Smooth muscle cell (in vitro differentiated cells): ENCODE measurements around the gene FNDC5. TPM values are rescaled to one million over a fixed set of nuclear protein-coding genes. Genes with fewer than 3 reads are reported as not detected.

Experiments
- DNase-seq: peaks from one replicate; lab custom pipeline; 2025; ENCODE audit not compliant: unreplicated experiment; lab: John Stamatoyannopoulos, UW
- H2AFZ ChIP-seq: fragments of 200-600 bp; sonication (generic); 2 replicates; pipeline ENCODE4 v1.6.0; 2016; ENCODE audit warnings: antibody characterized with exemption, low read depth, mild to moderate bottlenecking
- H3F3A ChIP-seq: fragments of 200-600 bp; sonication (generic); 2 replicates; pipeline ENCODE4 v1.6.0; 2017; ENCODE audit warnings: antibody characterized with exemption, low read depth
- H3K27ac ChIP-seq: fragments of 200-600 bp; sonication (generic); 2 replicates; pipeline ENCODE4 v1.5.1; 2016; ENCODE audit warnings: low read depth, mild to moderate bottlenecking
- H3K27me3 ChIP-seq: fragments of 200-600 bp; sonication (generic); 2 replicates; pipeline ENCODE4 v1.6.1; 2016; ENCODE audit warnings: low read depth, mild to moderate bottlenecking
- H3K36me3 ChIP-seq: fragments of 200-600 bp; sonication (generic); 2 replicates; pipeline ENCODE4 v1.5.1; 2016; ENCODE audit warnings: low read depth
- H3K4me1 ChIP-seq: fragments of 200-600 bp; sonication (generic); 2 replicates; pipeline ENCODE4 v1.5.1; 2016; ENCODE audit warnings: low read depth
- H3K4me2 ChIP-seq: fragments of 200-600 bp; sonication (generic); 2 replicates; pipeline ENCODE4 v1.6.0; 2016; ENCODE audit warnings: mild to moderate bottlenecking
- H3K4me3 ChIP-seq: fragments of 200-600 bp; sonication (generic); 2 replicates; pipeline ENCODE4 v1.5.1; 2016; ENCODE audit warnings: mild to moderate bottlenecking
- H3K79me2 ChIP-seq: fragments of 200-600 bp; sonication (generic); 2 replicates; pipeline ENCODE4 v1.6.0; 2016; ENCODE audit warnings: low read depth, mild to moderate bottlenecking
- H3K9ac ChIP-seq: fragments of 200-600 bp; sonication (generic); 2 replicates; pipeline ENCODE4 v1.6.0; 2016; ENCODE audit warnings: low read depth
- H3K9me3 ChIP-seq: fragments of 200-600 bp; sonication (generic); replicated peaks from 2 replicates; pipeline ENCODE4 v1.5.1; 2016; ENCODE audit warnings: low read depth
- H4K20me1 ChIP-seq: fragments of 200-600 bp; sonication (generic); 2 replicates; pipeline ENCODE4 v1.6.0; 2016; ENCODE audit warnings: low read depth
- CTCF ChIP-seq: fragments of 200-600 bp; sonication (generic); IDR thresholded peaks from 2 replicates; pipeline ENCODE4 v1.5.1; 2017; ENCODE audit warnings: borderline replicate concordance, mild to moderate bottlenecking, antibody characterized with exemption; ENCODE audit not compliant: insufficient read depth, poor library complexity, severe bottlenecking
- WGBS: methylation state at CpG from one replicate; pipeline ENCODE4 v1.1.7; 2016; ENCODE audit warnings: low lambda C conversion rate; 5-methylcytosine and 5-hydroxymethylcytosine counted together
- polyA plus RNA-seq: library from polyadenylated mRNA; unstranded; fragments of >200 nt; fragmentation: Nextera tagmentation; extraction: Ambion mirVana; gene quantifications from 2 replicates; pipeline ENCODE4 v1.2.1, GENCODE V29; 2016
- total RNA-seq: library from RNA; depleted of rRNA; stranded (reverse); fragments of >200 nt; gene quantifications from 2 replicates; pipeline ENCODE4 v1.2.3, GENCODE V29; 2014

The FNDC5 gene
- total and polyA plus RNA-seq, 2 experiments from 2014 or later: not detected

DNA sequence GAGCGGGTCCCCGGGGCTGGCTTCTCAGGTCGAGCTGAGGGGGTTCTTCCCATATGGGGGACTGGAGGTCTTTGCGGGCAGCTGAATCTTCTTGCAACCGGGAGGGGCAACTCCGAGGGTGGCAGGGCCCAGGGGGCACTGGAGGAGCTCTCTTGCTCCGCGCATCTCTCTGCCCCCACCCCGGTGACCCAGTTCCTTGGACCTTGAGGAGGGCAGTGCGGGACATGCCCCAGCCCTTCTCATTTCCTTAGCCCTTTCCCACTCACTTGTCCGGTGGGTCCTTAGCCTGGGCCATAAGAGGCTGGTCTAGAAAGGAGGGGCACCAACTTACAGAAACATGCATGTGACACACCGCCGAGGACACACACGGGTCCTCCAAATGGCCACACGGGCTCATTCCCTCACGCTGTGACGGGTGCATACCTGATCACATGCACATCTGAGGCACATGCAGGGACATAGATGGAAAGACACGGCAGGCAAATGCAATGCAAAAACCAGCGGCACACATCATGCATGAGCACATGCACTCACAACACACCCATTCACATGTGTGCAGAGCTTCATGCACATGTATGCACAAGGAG lies 16.2 kb upstream of the FNDC5 start:
- Histone ChIP-seq H3K4me1 (no peaks in the 10 kb centered on the region), H3K9ac (no peak overlapping the region), H3F3A (no peaks in the 10 kb centered on the region), H4K20me1 (no peaks in the 10 kb centered on the region), H3K27me3 (peaks cover 18% of the 10 kb centered on the region), H3K4me3 (no peak overlapping the region), H3K9me3 (no peaks in the 10 kb centered on the region), H3K36me3 (no peaks in the 10 kb centered on the region), H2AFZ (no peak overlapping the region), H3K27ac (no peak overlapping the region), H3K79me2 (no peaks in the 10 kb centered on the region), H3K4me2 (peak overlapping the region; percentile 85)
- no peak for DNase-seq
- 58% methylated on average over 19 of the region's 19 CpGs for WGBS
- TF ChIP-seq CTCF: no peak

DNA sequence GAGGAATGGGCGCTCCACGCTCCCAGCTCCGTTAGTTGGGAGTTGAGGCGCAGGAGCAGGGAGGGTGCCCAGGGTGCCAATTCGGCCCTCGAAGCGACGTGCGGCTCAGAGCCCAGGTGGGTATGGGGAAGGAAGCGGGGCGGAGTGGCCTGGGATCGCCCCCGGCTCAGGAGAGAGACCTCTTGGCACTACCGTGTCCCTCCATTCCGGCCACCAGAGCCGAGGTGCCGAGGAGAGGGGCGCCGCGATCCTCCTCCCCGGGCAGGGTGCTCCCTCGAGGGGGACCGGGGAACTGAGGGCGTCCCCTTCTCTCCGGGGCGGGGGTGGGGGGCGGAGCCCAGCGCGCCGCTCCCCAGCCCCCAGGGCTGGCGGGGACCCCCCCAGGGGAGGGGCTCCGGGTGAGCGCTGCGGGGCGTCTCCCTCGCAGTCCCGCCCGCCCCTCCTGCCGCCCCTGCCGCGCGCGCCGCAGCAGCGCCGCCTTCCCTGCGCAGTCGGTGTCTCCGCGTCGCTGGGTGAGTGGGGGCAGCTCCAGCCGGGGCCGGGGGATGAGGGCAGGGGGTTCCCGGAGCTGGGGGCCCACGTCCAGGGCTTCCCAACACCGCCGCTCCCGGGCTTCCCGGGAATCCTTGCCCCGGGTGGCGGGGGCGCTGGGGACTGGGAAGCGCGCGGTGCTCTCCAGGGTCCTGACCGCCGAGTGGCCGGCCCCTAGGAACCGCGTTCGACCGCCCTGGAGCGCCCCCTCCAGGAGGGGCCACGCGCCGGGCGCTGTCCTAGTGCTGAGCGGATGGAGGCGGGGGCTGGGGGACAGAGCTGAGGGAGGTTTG lies 15.5 kb upstream of the FNDC5 start, which contains the start of gene HPCA:
HPCA (plus strand) TSS at position 488 of the 824 bp plus-strand sequence. CDS start 2,408 bp downstream, outside the sequence.
- H3K9me3 ChIP-seq: no peaks in the 10 kb centered on the region
- H3K9ac ChIP-seq: no peak within 1 kb of the TSS
- 12% methylated on average over 10 of the region's 79 CpGs for WGBS
- H3K4me1 ChIP-seq: no peaks in the 10 kb centered on the region
- H3K79me2 ChIP-seq: no peaks in the 10 kb centered on the region
- no peaks in the 10 kb centered on the region for H4K20me1 ChIP-seq
- H2AFZ ChIP-seq: no peak within 1 kb of the TSS
- H3K27me3 ChIP-seq: peaks cover 18% of the 10 kb centered on the region
- no peaks in the 10 kb centered on the region for H3F3A ChIP-seq
- H3K27ac ChIP-seq: no peak within 1 kb of the TSS
- peak; percentile 58 for DNase-seq
- peak within 1 kb of the TSS; percentile 85 for H3K4me2 ChIP-seq
- H3K36me3 ChIP-seq: no peaks in the 10 kb centered on the region
- H3K4me3 ChIP-seq: peak within 1 kb of the TSS; percentile 38
- TF ChIP-seq CTCF: peak; percentile 79

- Histone ChIP-seq H3K79me2 (no peaks in the 10 kb centered on the region), H3K4me1 (no peaks in the 10 kb centered on the region), H3K9me3 (no peaks in the 10 kb centered on the region), H4K20me1 (no peaks in the 10 kb centered on the region), H2AFZ (no peak overlapping the region), H3K9ac (no peak overlapping the region), H3K4me3 (no peak overlapping the region), H3K27ac (no peak overlapping the region), H3K4me2 (no peak overlapping the region), H3K27me3 (peaks cover 18% of the 10 kb centered on the region), H3K36me3 (no peaks in the 10 kb centered on the region), H3F3A (no peaks in the 10 kb centered on the region)
- no peak for DNase-seq
- 89% methylated on average over 3 of the region's 8 CpGs for WGBS
- TF ChIP-seq CTCF: no peak
Observed at GRCh38 chr1:32885676-32886003, 14.9 kb upstream of the FNDC5 start.
